ENCODE measurements around the gene MESD.

MESD gene

DNA sequence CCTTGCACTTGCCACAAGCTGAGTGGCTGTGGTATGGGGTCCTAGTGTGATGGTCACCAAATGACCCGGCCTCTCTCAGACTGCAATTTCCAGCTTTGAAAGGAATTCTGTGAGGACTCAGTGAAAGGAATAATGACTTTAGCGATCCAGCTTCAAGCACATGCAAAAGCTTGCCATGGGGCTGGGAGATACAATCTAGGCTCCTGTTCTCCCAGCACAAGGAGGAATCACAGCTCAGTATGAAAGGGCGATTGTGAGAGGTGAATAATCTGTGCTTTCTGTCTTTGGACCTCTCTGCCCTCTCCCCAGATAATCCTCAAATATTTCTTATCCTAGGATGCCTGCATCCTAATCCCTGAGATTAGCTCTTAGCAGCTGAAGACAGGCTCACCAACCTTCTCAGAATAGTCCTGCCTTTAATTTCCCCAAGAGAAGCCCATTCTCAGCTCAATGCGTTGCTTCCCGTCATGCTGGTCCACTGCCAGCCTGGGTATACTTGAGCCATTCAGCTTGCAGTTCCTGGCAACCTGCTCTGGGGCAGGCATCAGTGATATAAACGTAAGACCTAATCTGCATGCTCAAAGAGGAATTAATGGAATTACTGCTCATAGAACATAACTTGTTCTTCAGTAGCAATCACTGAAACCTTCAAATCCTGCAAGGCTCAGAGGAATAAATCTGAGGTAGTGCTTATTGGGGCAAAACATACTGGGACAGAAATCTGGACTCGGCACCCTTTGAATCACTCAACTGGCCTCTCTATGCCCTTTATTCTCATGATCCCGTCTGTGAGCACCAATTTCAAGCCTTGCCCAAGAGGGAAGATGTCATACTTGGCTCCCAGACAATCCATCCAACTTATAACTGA lies 26.2 kb upstream of the MESD start:
- DNase-seq (ENCODE audit: low spot score), result no peak

DNA sequence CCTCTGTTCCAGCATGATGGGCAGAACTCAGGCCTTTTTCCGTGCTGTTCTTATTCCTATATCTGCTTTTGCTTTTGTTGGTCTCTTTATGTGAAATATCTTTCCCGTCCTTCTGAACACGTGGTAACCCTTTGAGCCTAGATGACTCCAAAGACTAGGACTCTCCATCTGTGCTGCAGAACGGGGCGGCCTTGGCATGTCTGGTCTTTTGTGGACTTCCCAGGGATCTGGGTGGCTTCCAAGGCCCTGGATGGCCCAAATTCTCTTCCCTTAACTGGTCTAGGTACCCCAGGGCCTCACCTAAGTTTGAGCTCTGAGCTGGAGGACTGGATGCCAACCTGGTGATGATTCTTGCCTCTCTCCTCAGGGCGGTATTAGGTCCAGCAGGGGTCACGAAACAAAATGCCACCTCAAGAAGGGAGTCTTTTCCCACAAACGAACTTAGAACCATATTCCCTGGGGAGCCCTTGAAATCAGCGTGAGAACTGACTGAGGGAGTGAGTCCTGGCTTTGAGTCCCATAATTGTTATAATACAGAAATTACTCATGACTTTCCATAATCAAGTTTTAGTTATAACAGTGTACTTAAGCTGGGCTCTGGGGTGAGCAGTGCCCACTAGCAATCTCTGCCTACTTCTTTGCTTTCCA lies 25.0 kb upstream of the MESD start:
- no peak for DNase-seq (ENCODE audit: low spot score)

DNA sequence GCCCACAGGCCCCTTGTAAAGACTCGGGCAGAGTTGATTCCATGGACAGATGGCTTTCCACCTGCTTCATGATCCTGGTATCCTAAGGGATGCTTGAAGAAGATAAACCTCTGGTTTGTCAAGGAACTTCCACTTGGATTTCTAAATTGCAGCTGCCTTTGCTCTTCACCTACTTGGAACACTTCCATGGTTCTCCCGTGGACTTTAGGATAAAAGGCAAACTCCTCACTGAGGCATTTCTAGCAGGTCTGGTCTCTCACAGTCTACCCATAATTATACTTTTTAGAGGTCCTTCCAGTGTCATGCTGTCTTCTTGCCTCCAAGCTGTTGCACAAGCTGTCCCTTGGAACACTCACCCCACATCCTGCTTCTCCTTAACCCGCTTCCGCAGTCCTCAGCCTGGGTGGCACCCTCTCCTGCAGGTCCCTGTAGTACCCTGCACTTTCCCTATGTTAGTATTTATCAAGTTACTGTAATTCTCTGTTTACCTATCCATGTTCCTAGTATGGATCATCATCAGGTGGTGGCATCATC lies 23.8 kb upstream of the MESD start:
- no peak for DNase-seq (ENCODE audit: low spot score)

DNA sequence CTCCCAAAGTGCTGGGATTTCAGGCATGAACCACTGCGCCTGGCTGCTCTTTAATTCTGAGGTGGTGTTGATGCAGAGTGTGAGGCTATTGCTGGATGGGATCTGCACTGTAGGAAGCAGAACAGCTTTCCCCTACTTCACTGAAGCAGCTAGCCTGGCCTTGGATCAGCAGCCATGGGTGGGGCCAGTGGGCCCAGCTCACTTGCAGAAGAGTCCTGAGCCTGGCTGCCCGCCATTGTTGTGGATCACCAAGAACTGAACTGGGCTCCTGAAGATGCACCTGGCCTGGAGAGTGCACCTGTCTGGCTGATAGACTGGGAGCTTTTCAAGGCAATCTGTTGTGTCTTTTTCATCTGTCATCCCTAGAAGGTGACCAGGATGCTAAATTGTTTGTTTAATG lies 23.0 kb upstream of the MESD start:
- DNase-seq (ENCODE audit: low spot score), result no peak

DNA sequence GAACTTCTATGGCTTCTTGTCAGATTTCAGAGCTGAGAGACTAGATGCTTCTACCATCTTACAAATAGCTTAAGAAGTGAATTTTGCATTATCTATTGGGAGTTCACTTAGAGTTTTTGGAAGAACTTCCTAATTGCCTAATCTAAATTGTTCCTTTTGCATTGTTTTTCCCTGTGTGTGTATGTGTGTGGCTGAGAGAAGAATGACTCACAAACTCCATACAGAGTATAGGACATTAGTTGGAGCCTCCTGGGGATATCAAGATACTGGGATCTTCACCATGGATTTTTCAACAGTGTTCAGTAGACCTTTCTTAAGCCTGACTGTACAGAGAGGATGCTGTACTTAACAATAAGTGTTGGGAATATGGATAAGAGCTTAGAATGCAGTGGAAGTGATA lies 22.0 kb upstream of the MESD start:
- DNase-seq (ENCODE audit: low spot score), result no peak

DNA sequence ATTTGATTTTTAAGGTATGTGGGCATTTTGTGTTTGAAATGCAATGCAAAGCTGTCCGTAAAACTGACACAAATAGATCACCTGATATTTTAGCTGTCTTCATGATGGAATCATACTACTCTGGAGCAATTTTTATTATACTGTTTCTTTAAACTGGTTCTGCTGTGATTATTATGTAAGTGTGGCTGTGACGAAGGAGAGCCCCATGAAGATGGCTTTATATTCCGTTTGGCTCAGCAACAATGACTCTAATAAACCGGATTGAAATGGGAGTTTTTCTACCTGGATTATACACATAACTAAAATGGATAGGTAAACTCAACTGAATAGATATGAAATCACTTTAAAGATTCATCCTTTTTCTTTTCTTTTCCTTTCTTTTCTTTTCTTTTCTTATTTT lies 20.5 kb upstream of the MESD start:
- DNase-seq (ENCODE audit: low spot score), result no peak

DNA sequence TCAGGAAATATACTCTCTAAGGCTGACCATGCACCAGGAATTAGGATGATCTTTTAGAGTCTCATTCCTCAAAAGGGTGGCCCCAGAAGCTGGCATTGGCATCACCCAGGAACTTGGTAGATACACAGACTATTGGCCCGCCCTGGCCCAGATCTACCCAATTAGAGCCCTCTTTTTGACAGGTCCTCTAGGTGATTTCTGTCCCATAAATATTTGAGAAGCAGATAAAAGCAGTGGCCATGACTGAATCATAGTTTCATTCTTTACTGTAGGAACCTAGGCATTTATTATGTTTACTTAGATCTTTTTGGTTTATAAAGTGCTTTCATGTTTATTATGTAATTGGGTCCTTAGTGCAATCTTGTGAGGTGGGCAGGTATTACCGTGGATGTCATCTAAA lies 18.7 kb upstream of the MESD start:
- DNase-seq (ENCODE audit: low spot score), result no peak

DNA sequence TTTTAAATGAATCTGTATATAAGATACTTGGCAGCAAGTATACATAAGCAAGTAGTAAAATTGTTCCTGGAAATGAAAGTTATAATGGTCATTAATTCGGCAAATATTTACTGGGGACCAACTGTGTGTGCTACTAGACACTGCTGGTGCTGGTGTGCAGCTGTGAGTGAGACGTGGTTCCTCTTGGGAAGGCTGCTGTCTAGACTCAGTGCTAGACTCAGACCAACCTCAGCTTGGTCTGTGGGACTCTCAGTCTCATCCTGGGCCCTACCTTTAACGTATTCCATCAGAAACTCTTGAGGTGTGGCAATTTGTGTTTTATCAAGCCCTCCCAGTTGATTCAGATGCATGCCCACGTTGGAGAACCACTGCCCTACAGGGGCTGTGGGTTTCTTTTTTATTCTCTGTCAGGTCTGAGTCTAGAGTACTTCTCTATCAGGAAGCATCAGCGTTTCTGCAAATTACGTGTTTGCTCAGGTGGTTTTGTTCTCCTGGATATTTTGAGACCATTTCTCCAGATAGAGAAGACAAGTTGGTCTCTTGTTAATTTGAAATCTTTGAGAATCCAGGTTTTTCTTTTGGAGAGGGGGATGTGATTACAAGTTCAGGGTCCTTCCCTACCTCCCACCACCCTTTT lies 17.9 kb upstream of the MESD start:
- DNase-seq (ENCODE audit: low spot score), result no peak

DNA sequence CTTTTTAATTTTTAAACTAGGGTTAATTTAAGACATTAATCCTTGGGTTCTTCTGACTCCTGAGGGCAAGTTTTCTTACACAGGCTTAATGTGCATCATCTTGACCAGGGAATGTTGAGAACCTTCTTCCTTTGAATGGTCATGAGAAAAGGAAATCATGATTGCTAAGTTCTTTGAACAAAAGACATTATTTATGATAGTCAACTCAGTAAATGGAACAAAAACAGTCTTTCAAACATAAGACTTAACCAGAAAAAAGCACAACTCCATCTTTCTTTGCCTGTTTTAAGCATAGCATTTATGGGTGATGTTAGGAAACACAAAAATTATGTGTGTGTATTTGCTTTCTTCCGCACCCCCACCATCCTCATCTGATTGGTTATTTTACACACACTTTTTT lies 16.5 kb upstream of the MESD start:
- DNase-seq (ENCODE audit: low spot score), result no peak

DNA sequence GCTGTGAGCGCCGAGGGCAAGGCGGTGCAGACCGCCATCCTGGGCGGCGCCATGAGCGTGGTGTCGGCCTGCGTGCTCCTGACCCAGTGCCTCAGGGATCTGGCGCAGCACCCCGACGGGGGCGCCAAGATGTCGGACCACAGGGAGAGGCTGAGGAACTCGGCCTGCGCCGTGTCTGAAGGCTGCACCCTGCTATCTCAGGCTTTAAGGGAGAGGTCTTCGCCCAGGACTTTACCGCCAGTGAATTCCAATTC lies 13.4 kb upstream of the MESD start:
- DNase-seq (ENCODE audit: low spot score), result no peak

DNA sequence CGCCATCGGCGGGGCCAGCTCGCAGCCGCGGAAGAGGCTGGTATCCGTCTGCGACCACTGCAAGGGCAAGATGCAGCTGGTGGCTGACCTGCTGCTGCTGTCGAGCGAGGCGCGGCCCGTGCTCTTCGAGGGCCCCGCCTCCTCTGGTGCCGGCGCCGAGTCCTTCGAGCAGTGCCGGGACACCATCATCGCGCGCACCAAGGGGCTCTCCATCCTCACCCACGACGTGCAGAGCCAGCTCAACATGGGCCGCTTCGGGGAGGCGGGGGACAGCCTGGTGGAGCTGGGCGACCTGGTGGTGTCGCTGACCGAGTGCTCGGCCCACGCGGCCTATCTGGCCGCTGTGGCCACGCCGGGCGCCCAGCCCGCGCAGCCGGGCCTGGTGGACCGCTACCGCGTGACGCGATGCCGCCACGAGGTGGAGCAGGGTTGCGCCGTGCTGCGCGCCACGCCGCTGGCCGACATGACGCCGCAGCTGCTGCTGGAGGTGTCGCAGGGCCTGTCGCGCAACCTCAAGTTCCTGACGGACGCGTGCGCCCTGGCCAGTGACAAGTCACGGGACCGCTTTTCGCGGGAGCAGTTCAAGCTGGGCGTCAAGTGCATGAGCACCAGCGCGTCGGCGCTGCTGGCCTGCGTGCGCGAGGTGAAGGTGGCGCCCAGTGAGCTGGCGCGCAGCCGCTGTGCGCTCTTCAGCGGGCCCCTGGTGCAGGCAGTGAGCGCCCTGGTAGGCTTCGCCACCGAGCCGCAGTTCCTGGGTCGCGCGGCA lies 12.9 kb upstream of the MESD start:
- DNase-seq (ENCODE audit: low spot score), result no peak

DNA sequence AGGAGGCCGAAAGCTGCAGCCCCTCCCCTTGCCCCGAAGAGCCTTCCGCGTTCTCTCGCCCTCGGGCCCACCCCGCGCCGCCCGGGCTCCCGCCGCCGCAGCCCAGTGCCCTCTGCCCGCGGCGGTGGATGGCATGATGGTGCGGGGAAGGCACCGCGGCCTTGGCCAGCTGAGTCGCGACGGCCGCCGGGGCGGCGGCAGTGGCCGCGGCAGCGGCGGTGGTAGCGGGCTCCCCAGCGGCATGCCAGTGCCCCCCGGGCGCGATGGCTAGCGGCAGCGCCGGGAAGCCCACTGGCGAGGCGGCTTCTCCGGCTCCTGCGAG lies 12.4 kb upstream of the MESD start:
- DNase-seq (ENCODE audit: low spot score), result no peak

DNA sequence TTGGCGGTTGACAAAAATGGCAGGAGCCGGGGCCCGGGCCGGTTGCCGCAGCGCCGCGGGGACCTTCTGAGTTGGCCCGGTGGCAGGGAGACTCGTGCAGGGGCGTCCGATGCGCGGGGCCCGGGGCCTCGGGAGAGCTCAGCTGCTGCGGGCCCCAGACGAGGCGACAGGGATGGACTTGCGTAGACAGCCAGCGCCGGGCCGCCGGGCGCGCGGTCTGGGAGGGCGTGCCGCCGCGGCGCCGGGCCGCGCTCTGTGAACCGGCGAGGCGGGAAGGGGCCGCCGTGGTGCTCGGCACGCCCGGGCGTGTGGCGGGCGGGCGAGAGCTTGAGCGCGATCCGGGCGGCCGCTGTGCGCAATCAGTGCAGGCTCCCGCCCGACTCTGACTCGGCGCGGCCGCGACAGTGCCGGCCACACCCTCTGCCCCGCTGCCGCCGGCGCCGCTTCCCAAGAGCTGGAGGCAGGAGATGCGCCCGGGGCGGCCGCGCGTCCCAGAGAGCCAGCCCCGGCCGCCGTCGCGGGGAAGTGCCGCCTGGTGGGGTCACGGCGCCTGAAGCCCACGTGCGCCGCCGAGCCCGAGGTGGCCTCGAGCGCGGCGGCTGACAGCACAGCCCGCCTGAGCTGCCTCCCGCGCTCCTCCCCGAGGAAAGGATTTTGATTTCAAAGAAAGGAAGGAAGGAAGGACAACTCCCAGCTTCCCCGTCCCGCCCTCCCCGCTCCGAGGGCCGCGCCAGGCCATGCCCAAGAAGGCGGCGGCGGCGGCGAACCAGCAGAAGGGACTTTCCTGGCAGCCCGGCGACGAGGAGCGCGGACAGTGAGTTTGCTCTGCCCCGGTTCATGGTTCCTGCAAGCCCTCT lies 11.8 kb upstream of the MESD start:
- peak; percentile 68 for DNase-seq (ENCODE audit: low spot score)

DNA sequence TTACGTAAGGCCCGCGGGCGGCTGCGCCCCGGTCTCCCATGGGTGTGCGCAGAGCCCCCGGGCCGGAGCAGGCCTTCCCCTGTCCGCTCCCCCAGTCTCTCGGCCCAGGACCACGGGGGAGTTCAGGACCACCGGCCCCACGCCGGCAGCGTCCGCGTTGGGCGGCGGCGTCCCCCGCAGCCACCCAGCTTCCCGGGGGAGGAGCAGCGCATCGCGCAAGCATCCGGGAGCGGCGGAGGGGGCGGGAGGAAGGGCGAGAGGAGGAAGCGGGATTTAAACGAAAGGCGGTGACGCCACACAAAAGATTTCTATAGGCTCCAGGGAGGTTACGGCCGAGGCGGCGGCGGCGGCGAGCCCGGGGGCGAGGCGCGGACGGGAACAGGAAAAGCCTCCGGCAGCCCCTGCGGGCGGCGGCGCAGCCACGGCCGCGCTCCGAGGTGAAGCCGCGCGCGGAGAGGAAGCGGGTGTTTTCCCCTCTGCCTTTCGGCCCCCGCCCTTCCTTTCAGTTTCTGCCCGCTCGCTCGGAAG lies 11.1 kb upstream of the MESD start, which contains the start of gene TLNRD1:
TSS of gene TLNRD1 (plus strand) at position 300 of the 528 bp plus-strand sequence. CDS start 1,349 bp downstream, outside the sequence.
- peak; percentile 95 for DNase-seq (ENCODE audit: low spot score)

DNA sequence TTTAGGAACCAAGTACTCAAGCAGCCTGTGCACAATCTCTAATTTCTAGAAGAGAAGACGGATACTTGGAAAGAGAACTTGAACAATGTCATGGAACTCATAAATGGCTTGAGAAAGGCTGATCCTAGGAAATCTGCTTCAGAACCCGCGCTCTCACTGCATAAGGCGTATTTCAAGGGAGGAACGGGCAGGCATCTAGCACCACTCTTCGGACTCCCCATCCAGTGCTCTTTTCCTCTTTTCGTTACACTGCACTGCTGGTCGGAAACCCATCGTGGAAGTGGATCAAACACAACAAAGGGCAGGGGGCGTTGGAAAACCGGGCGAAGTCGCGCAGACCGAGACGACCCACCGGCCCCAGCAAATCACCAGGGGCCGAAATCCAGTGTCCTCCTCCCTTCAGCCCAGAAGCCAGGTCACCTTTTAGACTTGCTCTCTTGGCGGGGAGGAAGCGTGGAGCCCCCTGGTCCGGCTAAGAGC lies 10.6 kb upstream of the MESD start:
- DNase-seq (ENCODE audit: low spot score), result peak; percentile 23

DNA sequence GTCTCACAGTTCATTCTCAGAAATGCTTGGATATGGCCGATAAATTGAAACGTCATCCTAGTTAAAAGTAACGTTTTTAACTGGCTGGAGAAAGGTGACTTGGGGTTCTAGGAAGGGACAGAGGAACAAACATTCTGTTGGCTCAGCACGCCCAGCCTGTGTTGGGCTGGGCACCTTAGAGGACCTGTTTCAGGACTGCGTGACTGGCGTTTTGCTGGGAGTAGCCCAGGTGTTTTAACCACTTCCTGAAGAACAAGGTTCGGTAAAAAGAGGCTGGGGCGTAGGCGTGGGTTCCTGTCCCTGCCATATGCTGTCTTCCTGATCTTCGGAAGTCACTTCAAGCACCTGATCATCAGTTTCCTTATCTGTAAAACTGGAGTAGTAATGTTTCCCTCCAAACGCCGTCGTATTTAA lies 10.0 kb upstream of the MESD start:
- DNase-seq (ENCODE audit: low spot score), result peak; percentile 63

DNA sequence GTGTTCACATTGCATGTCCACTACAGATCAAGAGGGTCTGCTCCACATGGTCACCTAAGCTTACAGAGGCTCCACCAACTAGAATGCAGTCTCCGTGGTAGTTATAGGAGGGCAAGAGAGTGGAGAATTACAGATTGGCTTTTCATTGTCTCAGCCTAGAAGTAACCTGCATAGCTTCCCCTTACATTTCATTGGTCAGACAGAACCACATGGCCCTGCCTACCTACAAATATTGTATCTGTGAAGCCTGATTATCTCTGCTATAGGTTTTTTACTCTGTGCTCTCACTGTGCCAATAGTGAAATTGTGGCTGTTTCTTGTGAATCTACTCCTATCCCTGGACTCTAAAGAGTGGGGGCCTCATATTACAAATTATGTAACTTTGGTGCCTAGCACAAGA lies 8.6 kb upstream of the MESD start:
- DNase-seq (ENCODE audit: low spot score), result no peak

DNA sequence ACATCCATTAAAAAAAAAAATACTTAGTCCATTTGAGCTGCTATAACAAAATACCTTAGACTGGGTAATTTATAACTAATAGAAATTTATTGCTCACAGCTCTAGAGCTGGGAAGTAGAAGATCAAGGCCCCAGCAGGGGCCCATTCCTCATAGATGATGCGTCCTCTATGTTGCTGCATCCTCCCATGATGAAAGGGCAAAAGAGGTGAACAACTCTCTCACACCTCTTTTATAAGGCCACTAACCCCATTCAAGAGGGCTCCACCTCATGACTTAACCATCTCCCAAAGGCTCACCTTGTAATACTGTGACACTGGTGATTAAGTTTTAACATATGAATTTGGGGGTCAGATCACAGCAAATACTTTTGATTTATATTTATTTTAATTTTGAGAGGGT lies 8.1 kb upstream of the MESD start:
- peak; percentile 57 for DNase-seq (ENCODE audit: low spot score)

DNA sequence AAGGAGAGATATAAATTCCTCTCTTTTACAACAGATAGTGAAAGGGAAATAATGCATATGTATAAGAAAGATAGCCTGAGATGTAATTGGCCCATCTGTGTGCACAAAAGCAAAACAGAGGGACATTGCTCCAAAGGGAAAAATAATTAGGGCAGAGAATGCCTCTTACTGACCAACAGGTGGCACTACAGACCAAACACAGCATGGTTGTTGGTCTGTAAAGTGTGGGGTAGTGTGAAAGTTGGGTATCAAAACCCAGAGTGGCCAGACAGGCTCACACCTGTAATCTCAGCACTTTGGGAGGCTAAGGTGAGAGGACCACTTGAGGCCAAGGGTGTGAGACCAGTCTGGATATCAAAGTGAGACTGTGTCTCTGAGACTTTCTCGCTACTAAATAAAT lies 6.6 kb upstream of the MESD start:
- peak; percentile 30 for DNase-seq (ENCODE audit: low spot score)

DNA sequence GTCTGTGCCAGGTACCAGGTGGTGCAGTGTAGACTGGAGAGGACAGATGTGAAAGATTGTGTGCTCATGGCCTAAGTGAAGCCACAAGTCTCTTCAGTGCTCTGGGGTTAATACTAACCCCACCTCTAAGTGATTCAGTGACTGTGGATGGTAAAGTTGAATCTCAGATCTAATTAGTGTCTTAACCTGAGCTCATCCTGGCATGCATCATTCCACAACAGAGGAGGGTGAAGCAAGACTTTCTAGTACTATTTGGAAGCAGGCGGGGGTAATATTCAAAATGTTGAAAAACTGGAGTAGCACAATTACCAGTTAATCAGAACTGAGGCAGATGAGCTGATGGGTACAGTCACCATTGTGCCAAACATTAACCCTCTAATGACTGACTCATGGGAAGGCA lies 2.8 kb upstream of the MESD start:
- DNase-seq (ENCODE audit: low spot score), result peak; percentile 50

DNA sequence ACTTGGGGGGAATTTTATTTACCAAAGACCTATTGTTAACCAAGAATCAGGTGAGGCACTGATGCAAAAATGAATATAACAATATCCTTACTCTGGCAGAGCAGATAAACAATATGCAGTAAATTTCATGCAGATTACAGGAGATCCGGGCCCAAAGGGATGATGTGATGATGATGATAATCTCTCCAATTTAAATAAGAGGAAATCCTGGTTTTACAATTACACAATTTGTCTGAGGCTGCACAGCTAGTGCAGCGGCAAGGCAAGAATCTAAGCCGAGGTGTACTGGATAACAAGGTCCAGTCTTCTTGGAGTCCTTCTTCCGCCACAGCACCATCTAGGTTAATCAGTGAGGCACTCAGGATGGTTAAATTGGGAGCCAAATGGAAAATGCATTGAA lies 2.4 kb upstream of the MESD start:
- no peak for DNase-seq (ENCODE audit: low spot score)
